ENCODE data around the gene FARS2. TPM values are rescaled to one million over a fixed set of nuclear protein-coding genes. Genes with fewer than 3 reads are reported as not detected.

FARS2 gene
- polyA plus RNA-seq, 2 donors = 5.0 to 10.5 TPM

DNA sequence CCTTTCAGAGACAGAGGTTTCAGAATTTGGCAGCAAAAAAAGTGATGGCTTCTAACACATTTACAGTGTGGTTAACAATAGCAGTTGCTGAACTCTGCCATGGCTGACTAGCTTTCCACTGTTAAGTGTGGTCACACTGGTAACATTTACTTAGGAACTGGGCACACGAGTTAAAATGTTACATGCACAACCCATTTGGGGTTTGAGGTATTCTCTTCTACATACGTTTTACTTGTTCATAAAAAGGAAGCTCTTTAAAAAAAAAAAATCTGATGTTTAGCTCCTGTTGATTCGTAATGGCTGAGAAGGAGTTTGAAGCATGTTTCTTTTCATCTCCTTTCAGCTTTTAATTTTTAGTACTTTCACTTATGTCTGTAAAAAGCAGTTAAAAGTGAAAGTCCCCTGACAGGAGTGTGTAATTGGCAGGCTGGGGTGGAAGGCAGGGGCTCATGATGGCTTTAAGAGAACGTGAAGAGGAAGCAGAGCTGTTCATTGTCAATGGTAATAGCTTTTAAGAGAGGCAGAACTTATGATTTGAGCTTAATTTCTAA lies 245.9 kb downstream of the FARS2 start:
- Histone ChIP-seq H3K27me3 (ENCODE audit: control insufficient read depth in 1 of 2, insufficient read depth in 2 of 2, low read length in 2 of 2) (no peaks in the 10 kb centered on the region), H3K9me3 (ENCODE audit: control insufficient read depth in 2 of 2, insufficient read depth in 1 of 2, low read depth in 1 of 2, low read length in 1 of 2) (no peaks in the 10 kb centered on the region), H3K27ac (ENCODE audit: low read depth in 2 of 2, low read length in 1 of 2) (no peak overlapping the region), H3K4me1 (ENCODE audit: control insufficient read depth in 2 of 2, insufficient read depth in 2 of 2, low read length in 1 of 2) (no peaks in the 10 kb centered on the region), H3K36me3 (ENCODE audit: control insufficient read depth in 2 of 2, insufficient read depth in 2 of 2, low read length in 1 of 2) (no peaks in the 10 kb centered on the region), H3K4me3 (ENCODE audit: low read depth in 1 of 2, low read length in 2 of 2) (no peak overlapping the region)
- WGBS, 2 donors = 74 to 79% methylated on average over 4 of the region's 4 CpGs

DNA sequence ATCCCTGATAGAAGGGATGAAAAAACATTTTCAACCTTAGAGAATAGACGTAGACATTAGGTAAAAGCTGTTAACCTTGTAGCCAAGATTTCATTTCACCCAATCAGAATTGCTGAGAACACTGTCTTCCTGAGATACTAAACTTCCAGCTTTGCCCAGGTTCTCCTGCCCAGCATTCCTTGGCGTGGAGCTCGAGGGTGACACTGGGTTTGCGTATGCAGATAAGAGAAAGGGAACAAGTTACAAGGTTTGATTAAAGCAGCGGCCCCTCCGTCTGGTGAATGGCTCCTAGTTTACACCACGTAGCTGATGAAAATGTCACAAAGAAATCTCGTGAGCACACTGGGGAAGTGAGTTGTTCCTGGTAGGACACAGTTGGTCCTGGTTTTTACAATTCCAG lies 247.8 kb downstream of the FARS2 start:
- WGBS, 2 donors = 95 to 96% methylated on average over 8 of the region's 8 CpGs

DNA sequence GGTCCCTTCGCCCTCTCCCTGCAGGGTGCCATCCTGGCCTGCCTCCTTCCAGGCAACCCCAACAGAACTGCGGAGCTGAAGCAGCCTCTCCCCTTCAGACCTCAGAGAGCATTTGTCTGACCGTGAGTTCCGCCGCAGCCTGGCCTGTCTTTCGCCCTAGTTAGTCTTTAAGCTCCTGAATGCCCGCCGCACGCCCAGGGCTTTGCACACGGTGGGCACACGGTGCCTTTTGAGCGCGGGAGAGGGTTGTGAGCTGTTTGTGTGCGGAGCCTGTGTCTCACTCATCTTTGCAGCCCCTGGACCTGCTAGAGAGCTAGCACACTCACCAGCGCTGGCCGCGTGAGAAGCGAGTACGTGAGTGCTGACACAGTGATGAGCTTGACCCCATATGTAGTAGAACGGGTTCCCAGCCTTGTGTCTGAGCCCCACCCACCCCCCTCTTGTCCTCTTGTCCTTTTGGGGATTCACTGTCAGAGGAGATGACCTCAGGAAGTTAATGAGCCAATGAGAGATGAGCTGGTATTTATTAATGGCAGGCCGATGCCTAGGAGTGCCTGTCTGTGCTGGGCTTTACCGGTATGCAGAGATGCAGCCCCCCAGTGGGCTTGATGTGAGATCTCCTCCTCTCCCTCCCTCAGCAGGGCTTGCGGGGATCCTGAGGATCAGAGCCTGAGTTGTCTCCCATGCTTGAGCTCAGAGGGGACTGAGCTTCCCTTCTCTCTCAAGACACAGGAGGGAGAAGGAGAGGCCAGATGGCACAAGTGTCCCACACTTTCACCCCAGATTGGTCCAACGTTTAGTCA lies 249.2 kb downstream of the FARS2 start:
- Histone ChIP-seq H3K27ac (ENCODE audit: low read depth in 2 of 2, low read length in 1 of 2) (no peak overlapping the region), H3K9me3 (ENCODE audit: control insufficient read depth in 2 of 2, insufficient read depth in 1 of 2, low read depth in 1 of 2, low read length in 1 of 2) (no peaks in the 10 kb centered on the region), H3K36me3 (ENCODE audit: control insufficient read depth in 2 of 2, insufficient read depth in 2 of 2, low read length in 1 of 2) (no peaks in the 10 kb centered on the region), H3K27me3 (ENCODE audit: control insufficient read depth in 1 of 2, insufficient read depth in 2 of 2, low read length in 2 of 2) (no peaks in the 10 kb centered on the region), H3K4me1 (ENCODE audit: control insufficient read depth in 2 of 2, insufficient read depth in 2 of 2, low read length in 1 of 2) (no peaks in the 10 kb centered on the region), H3K4me3 (ENCODE audit: low read depth in 1 of 2, low read length in 2 of 2) (no peak overlapping the region)
- WGBS, 2 donors = 91 to 93% methylated on average over 24 of the region's 24 CpGs

More for the DNA sequence above, 247.8 kb downstream of the FARS2 start:
- H3K9me3 ChIP-seq (ENCODE audit: control insufficient read depth in 2 of 2, insufficient read depth in 1 of 2, low read depth in 1 of 2, low read length in 1 of 2) = no peaks in the 10 kb centered on the region
- no peaks in the 10 kb centered on the region for H3K36me3 ChIP-seq (ENCODE audit: control insufficient read depth in 2 of 2, insufficient read depth in 2 of 2, low read length in 1 of 2)
- H3K4me3 ChIP-seq (ENCODE audit: low read depth in 1 of 2, low read length in 2 of 2) = no peak overlapping the region
- no peak overlapping the region for H3K27ac ChIP-seq (ENCODE audit: low read depth in 2 of 2, low read length in 1 of 2)
- H3K4me1 ChIP-seq (ENCODE audit: control insufficient read depth in 2 of 2, insufficient read depth in 2 of 2, low read length in 1 of 2) = no peaks in the 10 kb centered on the region
- no peaks in the 10 kb centered on the region for H3K27me3 ChIP-seq (ENCODE audit: control insufficient read depth in 1 of 2, insufficient read depth in 2 of 2, low read length in 2 of 2)

DNA sequence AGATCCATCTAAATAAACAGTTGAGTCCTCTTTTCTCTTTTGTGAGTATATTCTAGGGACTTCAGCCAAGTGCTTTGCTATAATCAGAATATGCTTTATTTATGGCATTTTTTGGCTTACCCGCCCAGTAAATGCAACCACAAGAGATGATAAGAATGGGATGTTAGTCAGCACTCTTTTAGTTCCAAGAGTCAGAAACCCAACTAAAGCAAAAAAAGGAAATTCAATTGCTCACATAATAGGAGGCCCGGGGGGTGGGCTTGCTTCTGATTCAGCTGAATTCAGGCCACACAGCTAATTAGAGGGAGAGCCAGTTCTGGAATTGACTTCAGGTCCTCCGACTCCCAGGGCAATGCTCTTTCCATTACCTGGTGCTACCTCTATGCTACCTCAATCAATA lies 250.6 kb downstream of the FARS2 start:
- 78 to 92% methylated on average over 3 of the region's 3 CpGs for WGBS, 2 donors
- Histone ChIP-seq H3K9me3 (ENCODE audit: control insufficient read depth in 2 of 2, insufficient read depth in 1 of 2, low read depth in 1 of 2, low read length in 1 of 2) (no peaks in the 10 kb centered on the region), H3K36me3 (ENCODE audit: control insufficient read depth in 2 of 2, insufficient read depth in 2 of 2, low read length in 1 of 2) (no peaks in the 10 kb centered on the region), H3K4me1 (ENCODE audit: control insufficient read depth in 2 of 2, insufficient read depth in 2 of 2, low read length in 1 of 2) (no peaks in the 10 kb centered on the region), H3K27ac (ENCODE audit: low read depth in 2 of 2, low read length in 1 of 2) (no peak overlapping the region), H3K27me3 (ENCODE audit: control insufficient read depth in 1 of 2, insufficient read depth in 2 of 2, low read length in 2 of 2) (no peaks in the 10 kb centered on the region), H3K4me3 (ENCODE audit: low read depth in 1 of 2, low read length in 2 of 2) (no peak overlapping the region)

DNA sequence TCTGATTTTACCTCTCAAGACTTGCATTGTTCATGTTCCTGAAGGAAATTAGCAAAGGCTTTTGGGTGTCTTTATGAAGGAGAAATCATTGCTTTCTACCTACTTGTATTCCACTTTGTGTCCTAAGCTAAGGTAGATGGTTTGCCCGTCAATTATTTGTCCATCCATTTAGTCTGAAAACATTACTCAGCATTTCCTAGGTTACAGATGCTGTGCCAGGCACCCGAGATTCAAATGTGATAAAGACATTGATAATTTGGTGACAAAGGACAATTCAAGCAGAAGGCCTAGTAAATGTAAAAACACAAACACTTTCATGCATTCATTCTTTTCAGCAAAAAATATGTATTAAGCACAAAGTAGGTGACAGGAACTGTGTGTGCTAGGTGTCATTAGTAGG lies 251.1 kb downstream of the FARS2 start:
- no peaks in the 10 kb centered on the region for H3K4me1 ChIP-seq (ENCODE audit: control insufficient read depth in 2 of 2, insufficient read depth in 2 of 2, low read length in 1 of 2)
- no peaks in the 10 kb centered on the region for H3K36me3 ChIP-seq (ENCODE audit: control insufficient read depth in 2 of 2, insufficient read depth in 2 of 2, low read length in 1 of 2)
- no peaks in the 10 kb centered on the region for H3K9me3 ChIP-seq (ENCODE audit: control insufficient read depth in 2 of 2, insufficient read depth in 1 of 2, low read depth in 1 of 2, low read length in 1 of 2)
- 79 to 92% methylated on average over 2 of the region's 2 CpGs for WGBS, 2 donors
- H3K27ac ChIP-seq (ENCODE audit: low read depth in 2 of 2, low read length in 1 of 2) = no peak overlapping the region
- H3K4me3 ChIP-seq (ENCODE audit: low read depth in 1 of 2, low read length in 2 of 2) = no peak overlapping the region
- no peaks in the 10 kb centered on the region for H3K27me3 ChIP-seq (ENCODE audit: control insufficient read depth in 1 of 2, insufficient read depth in 2 of 2, low read length in 2 of 2)

DNA sequence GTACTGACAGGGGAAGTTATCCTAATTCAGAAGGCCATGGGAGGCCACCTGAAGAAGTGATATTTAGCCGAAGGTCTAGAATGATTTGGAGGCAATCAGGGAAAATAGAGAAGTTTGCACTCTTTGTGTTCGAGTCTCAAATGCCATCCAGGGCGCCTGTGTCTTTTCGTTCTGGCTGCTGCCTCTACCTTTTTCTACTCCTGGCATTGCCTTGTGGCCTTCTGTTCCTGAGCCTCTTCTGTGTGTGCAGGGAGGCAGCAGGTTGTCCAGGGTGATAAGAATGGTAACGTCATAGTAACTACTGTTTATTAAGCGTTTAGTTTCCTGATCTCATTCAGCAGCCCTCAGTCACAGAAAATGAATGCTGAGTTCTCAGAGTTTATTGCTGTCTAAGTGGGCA lies 252.1 kb downstream of the FARS2 start:
- WGBS, 2 donors = 84 to 90% methylated on average over 6 of the region's 6 CpGs
- no peaks in the 10 kb centered on the region for H3K36me3 ChIP-seq (ENCODE audit: control insufficient read depth in 2 of 2, insufficient read depth in 2 of 2, low read length in 1 of 2)
- H3K9me3 ChIP-seq (ENCODE audit: control insufficient read depth in 2 of 2, insufficient read depth in 1 of 2, low read depth in 1 of 2, low read length in 1 of 2) = no peaks in the 10 kb centered on the region
- H3K27me3 ChIP-seq (ENCODE audit: control insufficient read depth in 1 of 2, insufficient read depth in 2 of 2, low read length in 2 of 2) = no peaks in the 10 kb centered on the region
- no peak overlapping the region for H3K27ac ChIP-seq (ENCODE audit: low read depth in 2 of 2, low read length in 1 of 2)
- no peaks in the 10 kb centered on the region for H3K4me1 ChIP-seq (ENCODE audit: control insufficient read depth in 2 of 2, insufficient read depth in 2 of 2, low read length in 1 of 2)
- no peak overlapping the region for H3K4me3 ChIP-seq (ENCODE audit: low read depth in 1 of 2, low read length in 2 of 2)

DNA sequence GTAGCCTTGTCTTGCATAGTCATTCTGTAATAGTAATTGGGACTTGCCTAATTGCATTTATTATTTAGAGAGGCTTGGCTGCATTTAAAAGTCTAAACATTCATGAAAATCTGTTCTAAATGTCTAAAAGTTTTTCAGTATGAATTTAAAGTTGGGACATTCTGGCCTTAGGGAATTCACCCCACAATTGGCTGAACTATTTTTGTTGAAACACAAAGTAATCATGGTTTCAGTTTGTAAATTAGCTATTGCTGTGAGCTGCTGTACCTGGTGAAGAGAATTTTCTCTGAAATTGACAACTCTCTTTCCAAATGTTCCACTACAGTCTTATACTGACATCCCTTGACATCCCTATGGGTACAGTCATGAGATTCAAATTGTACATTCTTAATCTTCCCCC lies 253.0 kb downstream of the FARS2 start:
- H3K36me3 ChIP-seq (ENCODE audit: control insufficient read depth in 2 of 2, insufficient read depth in 2 of 2, low read length in 1 of 2) = no peaks in the 10 kb centered on the region
- H3K9me3 ChIP-seq (ENCODE audit: control insufficient read depth in 2 of 2, insufficient read depth in 1 of 2, low read depth in 1 of 2, low read length in 1 of 2) = no peaks in the 10 kb centered on the region
- H3K27ac ChIP-seq (ENCODE audit: low read depth in 2 of 2, low read length in 1 of 2) = no peak overlapping the region
- no peak overlapping the region for H3K4me3 ChIP-seq (ENCODE audit: low read depth in 1 of 2, low read length in 2 of 2)
- H3K27me3 ChIP-seq (ENCODE audit: control insufficient read depth in 1 of 2, insufficient read depth in 2 of 2, low read length in 2 of 2) = no peaks in the 10 kb centered on the region
- no peaks in the 10 kb centered on the region for H3K4me1 ChIP-seq (ENCODE audit: control insufficient read depth in 2 of 2, insufficient read depth in 2 of 2, low read length in 1 of 2)

DNA sequence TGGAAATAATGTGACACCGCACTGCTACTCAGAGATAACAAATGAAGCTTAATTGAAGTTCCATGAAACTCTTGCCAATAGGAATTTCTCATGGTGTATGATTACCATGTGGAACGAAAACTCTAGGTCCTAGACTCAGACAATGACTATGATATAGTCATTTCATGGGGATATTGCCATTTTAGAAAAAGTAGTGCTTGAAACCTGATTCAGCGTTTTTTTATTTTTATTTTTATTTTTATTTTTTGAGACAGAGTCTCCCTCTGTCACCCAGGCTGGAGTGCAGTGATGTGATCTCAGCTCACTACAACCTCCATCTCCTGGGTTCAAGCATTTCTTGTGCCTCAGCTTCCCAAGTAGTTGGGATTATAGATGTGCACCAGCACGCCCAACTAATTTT lies 253.9 kb downstream of the FARS2 start:
- no peaks in the 10 kb centered on the region for H3K27me3 ChIP-seq (ENCODE audit: control insufficient read depth in 1 of 2, insufficient read depth in 2 of 2, low read length in 2 of 2)
- H3K4me3 ChIP-seq (ENCODE audit: low read depth in 1 of 2, low read length in 2 of 2) = no peak overlapping the region
- H3K36me3 ChIP-seq (ENCODE audit: control insufficient read depth in 2 of 2, insufficient read depth in 2 of 2, low read length in 1 of 2) = no peaks in the 10 kb centered on the region
- no peaks in the 10 kb centered on the region for H3K9me3 ChIP-seq (ENCODE audit: control insufficient read depth in 2 of 2, insufficient read depth in 1 of 2, low read depth in 1 of 2, low read length in 1 of 2)
- H3K27ac ChIP-seq (ENCODE audit: low read depth in 2 of 2, low read length in 1 of 2) = no peak overlapping the region
- WGBS, 2 donors = 75 to 97% methylated on average over 4 of the region's 4 CpGs
- no peaks in the 10 kb centered on the region for H3K4me1 ChIP-seq (ENCODE audit: control insufficient read depth in 2 of 2, insufficient read depth in 2 of 2, low read length in 1 of 2)

DNA sequence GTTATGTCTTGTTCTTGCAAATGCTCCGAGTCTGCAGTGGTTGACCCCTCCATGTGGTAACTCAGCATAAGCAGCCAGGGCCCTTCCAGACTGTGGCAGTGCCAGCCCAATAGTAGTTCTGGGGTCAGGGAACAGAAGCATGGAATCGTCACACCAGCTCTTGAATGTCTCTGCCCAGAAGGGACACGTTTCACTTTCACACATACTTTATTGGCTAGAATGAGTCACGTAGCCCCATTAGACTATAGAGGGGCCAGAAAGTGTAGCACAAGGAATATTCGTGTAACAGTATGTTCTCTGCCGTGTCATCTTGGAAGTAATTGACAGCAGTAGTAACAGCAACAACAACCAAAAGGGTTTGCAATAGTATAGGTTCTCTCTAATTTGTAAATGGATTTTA lies 254.7 kb downstream of the FARS2 start:
- 86 to 89% methylated on average over 6 of the region's 6 CpGs for WGBS, 2 donors
- Histone ChIP-seq H3K4me1 (ENCODE audit: control insufficient read depth in 2 of 2, insufficient read depth in 2 of 2, low read length in 1 of 2) (no peaks in the 10 kb centered on the region), H3K9me3 (ENCODE audit: control insufficient read depth in 2 of 2, insufficient read depth in 1 of 2, low read depth in 1 of 2, low read length in 1 of 2) (no peaks in the 10 kb centered on the region), H3K4me3 (ENCODE audit: low read depth in 1 of 2, low read length in 2 of 2) (no peak overlapping the region), H3K27ac (ENCODE audit: low read depth in 2 of 2, low read length in 1 of 2) (no peak overlapping the region), H3K27me3 (ENCODE audit: control insufficient read depth in 1 of 2, insufficient read depth in 2 of 2, low read length in 2 of 2) (no peaks in the 10 kb centered on the region), H3K36me3 (ENCODE audit: control insufficient read depth in 2 of 2, insufficient read depth in 2 of 2, low read length in 1 of 2) (no peaks in the 10 kb centered on the region)

DNA sequence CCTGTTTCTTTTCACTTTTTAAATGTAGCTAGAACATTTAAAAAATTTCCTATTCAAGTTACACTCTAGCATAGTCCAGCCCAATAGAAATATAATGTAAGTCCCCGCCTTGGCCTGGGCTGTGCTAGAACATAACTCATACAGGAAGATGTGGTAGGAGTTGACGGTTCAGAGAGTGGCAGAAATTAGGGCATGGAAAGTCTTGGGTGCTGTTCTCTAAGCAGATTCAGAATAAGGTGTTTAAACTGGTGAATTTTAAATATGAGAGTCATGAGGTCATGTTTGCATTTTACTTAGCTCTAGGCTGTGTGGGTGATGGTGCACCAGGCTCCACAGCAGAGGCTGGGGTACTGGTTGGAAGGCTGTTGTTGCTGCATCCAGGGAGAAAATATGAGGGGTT lies 256.5 kb downstream of the FARS2 start:
- H3K4me3 ChIP-seq (ENCODE audit: low read depth in 1 of 2, low read length in 2 of 2) = no peak overlapping the region
- H3K4me1 ChIP-seq (ENCODE audit: control insufficient read depth in 2 of 2, insufficient read depth in 2 of 2, low read length in 1 of 2) = no peaks in the 10 kb centered on the region
- no peaks in the 10 kb centered on the region for H3K27me3 ChIP-seq (ENCODE audit: control insufficient read depth in 1 of 2, insufficient read depth in 2 of 2, low read length in 2 of 2)
- H3K36me3 ChIP-seq (ENCODE audit: control insufficient read depth in 2 of 2, insufficient read depth in 2 of 2, low read length in 1 of 2) = no peaks in the 10 kb centered on the region
- no peaks in the 10 kb centered on the region for H3K9me3 ChIP-seq (ENCODE audit: control insufficient read depth in 2 of 2, insufficient read depth in 1 of 2, low read depth in 1 of 2, low read length in 1 of 2)
- no peak overlapping the region for H3K27ac ChIP-seq (ENCODE audit: low read depth in 2 of 2, low read length in 1 of 2)
- WGBS, 2 donors = 84 to 88% methylated on average over 2 of the region's 2 CpGs

All from esophagus (tissue), 2 donors.